HG03521 (cell line): ENCODE results near the gene CYSRT1.
"Not testable (repeated sequence)": the region's sequence is repeated elsewhere in the genome, so short reads cannot be mapped to it uniquely, and the experiment has no call there.

ENCODE experiments used
- ATAC-seq: cut with Tn5 transposase; IDR thresholded peaks from one replicate; pipeline ENCODE4 v1.9.1; 2021; ENCODE audit warnings: mild to moderate bottlenecking, moderate library complexity; ENCODE audit not compliant: unreplicated experiment

CYSRT1 gene

DNA sequence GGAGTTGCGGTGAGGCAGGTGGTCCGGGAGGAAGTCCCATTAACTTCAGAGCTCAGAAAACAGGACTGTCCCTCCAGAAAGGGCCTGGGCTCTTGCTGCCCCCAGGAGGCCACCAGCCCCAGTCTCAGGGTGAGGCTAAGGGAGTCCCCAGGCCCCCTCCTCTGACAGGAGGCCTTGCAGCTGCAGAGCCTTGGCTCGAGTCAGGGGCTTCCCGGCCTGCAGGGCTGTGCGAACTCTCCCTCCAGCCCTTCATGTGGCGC, 22.9 kb downstream of the CYSRT1 start:
- ATAC-seq, result no peak

DNA sequence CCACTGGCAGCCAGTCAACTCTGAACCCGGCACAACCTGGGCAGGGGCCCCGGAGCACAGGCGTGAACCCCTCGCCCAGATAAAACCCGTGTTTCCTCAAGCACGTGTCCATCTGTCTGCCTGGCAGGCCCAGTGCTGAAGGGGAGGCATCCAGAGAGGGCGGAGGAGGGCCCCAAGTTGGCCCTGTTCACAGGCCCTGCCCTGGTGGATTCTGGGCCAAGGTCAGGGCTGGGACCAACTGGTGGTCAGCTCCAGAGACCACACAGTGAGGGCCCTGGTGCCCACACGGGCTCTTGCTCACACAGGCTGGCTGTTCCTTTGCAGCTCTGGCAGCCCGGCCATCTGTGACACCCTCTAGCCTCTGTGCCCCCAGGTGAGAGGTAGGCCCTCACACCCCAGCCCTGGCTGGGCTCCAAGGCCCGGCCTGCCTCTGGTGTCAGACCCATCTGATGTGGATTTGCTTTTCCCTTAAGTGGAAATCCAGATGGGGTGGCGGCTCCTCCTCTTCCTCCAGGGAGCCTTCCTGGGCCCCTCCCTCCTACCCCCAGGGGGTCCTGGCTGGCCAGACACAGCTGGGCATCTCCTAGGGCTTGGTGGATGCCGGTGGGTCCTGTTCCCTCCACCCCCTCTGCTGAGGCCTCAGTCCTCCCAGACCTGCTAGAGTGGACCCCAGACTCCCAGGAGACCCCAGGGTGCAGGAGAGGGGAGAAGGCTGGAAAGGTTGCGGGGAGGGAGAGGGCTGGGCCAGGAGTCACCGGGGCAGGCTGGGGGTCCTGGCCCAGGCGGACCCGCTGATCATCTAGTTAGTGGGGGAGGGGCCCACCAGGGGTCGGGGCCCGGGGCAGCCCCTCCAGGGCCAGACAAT, 25.6 kb downstream of the CYSRT1 start:
- no peak for ATAC-seq

DNA sequence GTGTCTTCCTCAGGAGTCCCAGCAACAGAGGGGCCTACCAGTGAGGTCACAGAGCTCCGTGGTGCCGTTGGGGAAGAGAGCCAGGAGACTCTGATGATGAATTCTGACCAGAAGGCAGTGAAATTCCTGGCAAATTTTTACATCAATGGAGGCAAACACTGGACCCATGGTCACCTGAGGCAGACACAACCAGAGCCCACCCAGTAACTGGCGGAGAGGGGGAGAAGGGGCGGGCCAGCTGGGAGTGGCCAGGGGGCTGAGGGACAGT, 26.2 kb downstream of the CYSRT1 start, which contains the start of gene STPG3:
STPG3 (plus strand) TSS at position 93 of the 268 bp plus-strand sequence; CDS start at position 94, 1 bp downstream.
- no peak for ATAC-seq

DNA sequence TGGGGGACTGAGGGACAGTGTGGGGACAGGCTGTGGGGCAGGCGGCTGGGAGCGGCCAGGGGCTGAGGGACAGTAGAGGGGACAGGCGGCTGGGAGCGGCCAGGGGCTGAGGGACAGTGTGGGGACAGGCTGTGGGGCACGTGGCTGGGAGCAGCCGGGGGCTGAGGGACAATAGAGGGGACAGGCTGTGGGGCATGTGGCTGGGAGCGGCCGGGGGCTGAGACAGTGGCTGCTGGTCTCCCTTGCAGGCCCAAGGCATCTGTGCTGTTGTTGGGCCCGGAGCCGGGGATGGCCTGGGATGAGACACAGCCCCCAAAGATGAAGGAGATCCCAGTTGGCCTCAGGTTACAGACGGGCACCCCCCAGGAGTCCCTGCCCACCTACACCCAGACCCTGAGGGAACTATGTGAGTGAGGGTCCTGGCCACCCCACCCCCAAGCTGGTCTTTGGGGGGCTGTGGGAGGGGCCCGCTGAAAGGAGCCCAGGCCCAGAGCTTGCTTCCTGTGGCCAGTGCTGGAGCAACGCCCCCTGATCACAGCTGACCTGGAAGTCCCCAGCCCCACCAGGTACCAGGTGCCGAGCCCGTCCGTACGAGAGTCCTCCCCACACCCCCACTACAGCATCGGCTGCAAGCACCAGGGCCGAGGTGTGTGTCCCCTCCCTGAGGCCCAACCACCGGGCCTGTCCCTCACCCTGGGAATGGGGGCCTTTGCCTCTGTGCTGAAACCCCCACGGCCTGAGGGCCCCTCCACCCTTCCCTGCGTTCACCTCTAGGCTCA, 26.7 kb downstream of the CYSRT1 start:
- ATAC-seq, result no peak

- no peak for ATAC-seq
These were observed 27.9 kb downstream of the CYSRT1 start for GRCh38 chr9:137252555-137253506.

DNA sequence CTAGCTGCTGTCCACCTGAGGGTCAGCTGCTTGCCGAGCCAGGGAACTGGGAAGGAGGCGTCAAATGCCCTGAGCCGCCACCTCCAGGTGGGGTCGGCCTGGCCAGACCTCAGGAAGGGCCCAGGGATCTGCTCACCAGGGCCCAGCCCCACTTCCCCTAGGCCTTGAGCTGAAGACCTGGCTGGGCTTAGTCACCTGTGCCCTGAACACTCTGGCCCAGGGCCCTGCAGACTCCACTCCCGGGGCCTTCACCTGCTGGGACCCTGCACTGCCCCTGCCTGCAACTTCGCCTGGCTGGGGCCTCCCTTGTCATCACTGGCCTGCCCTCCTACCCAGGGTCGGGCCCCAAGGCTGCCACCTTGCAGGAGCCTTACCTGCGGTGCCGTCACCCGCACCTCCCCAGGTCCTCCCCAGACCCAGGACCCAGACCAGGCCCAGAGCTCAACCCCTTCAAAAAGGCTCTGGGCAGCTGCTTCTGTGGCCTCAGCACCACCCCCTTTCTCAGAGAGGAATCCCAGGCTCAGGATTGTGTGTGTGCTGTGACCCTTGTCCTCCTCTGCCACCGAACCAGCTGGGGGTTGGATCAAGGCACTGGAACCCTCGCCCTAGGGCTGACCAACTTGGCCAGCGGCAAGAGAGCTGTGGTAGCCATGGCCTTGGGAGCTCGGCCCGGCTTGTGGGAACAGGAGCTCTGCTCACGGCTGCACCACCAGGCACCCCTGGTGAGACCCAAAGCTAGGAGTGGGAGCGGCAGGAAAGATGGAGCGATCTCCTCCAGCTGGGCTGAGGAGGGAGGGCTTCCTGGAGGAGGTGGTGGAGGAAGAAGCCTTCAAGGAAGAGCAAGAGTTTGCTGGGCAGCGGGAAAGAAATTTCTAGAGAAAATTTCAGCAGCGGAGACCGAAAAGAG, 29.0 kb downstream of the CYSRT1 start:
- no peak for ATAC-seq

GRCh38 chr9:137254624-137255447, 29.9 kb downstream of the CYSRT1 start, which contains the start of gene NELFB:
TSS of gene NELFB (plus strand) at chr9:137255327.
- ATAC-seq, result peak; percentile 83

DNA sequence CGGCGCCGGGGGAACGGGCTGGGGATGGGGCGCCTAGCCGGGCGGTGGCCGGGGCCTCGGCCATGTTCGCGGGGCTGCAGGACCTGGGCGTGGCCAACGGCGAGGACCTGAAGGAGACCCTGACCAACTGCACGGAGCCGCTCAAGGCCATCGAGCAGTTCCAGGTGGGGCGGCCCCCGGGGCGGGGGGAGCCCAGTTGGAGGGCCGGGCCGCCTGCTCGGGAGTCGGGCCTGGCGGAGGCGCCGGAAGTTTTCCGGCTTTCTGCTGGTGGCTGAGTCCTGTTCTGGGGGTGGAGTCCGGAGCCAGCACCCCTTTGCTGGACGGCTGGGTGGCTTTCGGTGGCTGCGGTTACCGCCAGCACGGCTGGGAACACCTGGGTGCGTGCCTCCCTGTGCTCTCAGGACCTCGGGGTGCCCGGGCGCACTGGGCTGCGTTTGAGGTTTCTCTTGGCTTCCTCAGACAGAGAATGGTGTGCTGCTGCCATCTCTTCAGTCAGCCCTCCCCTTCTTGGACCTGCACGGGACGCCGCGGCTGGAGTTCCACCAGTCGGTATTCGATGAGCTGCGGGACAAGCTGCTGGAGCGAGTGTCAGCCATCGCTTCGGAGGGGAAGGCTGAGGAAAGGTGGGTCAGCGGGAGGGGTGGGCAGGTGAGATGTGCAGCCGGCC, 30.6 kb downstream of the CYSRT1 start:
- peak; percentile 1 for ATAC-seq

DNA sequence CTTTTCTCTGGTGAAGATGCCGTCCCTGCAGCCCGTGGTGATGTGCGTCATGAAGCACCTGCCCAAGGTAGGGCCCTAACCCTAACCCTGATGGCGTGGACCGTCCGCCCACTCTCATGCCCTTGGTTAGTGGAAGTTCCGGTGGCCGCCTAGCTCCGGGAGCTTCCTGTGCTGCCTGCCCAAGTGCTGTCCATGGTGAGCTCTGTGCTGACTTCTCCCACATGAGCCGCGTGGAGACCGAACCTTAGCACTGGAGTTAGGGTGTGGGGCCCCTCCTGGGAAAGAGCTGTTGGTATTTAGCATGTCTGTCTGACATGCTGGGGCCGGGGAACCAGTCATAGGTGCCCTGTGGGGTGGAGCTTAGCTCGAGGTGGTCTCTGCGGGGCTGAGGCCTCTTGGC, 31.4 kb downstream of the CYSRT1 start:
- no peak for ATAC-seq

DNA sequence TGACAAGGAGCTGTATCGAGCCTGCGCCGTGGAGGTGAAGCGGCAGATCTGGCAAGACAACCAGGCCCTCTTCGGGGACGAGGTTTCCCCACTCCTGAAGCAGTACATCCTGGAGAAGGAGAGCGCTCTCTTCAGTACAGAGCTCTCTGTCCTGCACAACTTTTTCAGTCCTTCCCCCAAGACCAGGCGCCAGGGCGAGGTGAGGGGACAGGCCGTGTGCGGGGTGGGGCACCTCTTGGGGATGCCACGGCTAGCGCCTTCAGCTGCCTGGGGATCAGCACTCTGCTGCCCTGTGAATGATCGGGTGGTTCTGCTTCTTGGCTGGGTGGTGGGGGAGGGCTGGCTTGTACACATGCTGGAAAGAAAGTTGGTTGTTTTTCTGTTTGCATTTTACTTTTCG, 31.9 kb downstream of the CYSRT1 start:
- ATAC-seq, result no peak

DNA sequence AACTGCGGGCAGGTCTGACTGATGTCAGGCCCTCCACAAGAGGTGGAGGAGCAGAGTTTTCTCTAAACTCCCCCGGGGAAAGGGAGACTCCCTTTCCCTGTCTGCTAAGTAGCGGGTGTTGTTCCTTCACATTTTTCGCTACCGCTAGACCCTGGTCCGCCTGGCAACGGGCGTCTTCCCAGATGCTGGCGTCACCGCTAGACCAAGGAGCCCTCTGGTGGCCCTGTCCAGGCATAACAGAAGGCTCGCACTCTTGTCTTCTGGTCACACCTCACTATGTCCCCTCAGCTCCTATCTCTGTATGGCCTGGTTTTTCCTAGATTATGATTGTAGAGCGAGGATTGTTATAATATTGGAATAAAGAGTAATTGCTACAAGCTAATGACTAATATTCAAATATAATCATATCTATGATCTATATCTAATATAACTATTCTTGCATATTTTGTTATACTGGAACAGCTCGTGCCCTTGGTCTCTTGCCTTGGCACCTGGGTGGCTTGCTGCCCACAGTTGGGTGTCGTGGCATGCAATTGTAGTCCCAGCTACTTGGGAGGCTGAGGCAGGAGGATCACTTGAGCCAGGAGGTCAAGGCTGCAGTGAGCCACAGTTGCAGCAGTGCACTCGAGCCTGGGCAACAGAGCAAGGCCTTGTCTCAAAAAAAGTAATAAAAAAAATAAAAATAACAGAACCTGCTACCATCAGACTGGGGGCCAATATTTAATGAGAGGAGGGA, 37.4 kb downstream of the CYSRT1 start:
- not testable (repeated sequence) for ATAC-seq

DNA sequence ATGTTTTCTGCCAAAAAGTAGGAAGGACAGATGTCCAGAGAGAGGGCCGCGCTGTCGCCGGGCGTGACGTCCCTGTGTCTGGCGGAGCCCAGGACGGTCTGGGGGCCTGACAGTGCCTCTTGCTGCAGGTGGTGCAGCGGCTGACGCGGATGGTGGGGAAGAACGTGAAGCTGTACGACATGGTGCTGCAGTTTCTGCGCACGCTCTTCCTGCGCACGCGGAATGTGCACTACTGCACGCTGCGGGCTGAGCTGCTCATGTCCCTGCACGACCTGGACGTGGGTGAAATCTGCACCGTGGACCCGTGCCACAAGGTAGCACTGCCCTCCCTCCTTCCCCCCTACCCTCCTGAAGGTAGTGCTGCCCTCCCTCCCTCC, 37.9 kb downstream of the CYSRT1 start:
- ATAC-seq, result no peak

- ATAC-seq, result no peak
These were observed 38.5 kb downstream of the CYSRT1 start for GRCh38 chr9:137263506-137263905.

DNA sequence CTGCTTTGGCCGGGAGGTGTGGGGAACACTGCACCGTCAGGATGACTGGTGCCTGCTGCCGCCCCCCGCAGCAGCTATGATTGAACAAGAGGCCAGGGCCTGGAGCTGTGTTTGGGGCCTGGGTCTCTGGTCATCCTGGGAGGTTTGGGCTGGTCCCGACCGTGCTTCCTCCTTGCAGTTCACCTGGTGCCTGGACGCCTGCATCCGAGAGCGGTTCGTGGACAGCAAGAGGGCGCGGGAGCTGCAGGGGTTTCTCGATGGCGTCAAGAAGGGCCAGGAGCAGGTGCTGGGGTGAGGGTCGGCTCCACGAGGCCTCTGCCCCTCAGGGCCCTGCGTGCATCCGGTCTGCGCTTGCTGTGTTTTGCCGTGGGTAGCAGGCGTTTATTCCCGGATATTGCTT, 39.1 kb downstream of the CYSRT1 start:
- ATAC-seq, result no peak

DNA sequence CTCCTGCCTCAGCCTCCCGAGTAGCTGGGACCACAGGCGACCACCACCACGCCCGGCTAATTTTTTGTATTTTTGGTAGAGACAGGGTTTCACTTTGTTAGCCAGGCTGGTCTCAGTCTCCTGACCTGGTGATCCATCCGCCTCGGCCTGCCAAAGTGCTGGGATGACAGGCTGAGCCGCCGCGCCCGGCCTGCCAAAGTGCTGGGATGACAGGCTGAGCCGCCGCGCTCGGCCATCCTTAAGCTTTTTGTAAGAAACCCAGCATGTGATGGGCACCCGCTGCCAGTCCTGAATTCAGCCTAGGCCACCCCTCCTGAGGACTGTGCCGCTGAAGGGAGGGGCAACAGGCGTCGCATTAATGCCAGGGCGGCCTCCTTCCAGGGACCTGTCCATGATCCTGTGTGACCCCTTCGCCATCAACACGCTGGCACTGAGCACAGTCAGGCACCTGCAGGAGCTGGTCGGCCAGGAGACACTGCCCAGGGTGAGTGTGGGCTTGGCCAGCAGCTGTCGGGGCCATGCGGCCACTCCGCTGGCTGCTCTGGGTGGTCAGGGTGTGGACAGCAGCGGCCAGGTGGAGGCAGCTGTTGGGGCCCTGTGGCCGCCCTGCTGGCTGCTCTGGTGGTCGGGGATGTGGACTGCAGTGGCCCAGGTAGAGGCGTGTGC, 40.7 kb downstream of the CYSRT1 start:
- no peak for ATAC-seq

- no peak for ATAC-seq
These were observed 41.2 kb downstream of the CYSRT1 start for GRCh38 chr9:137266162-137266527.

GRCh38 chr9:137266585-137267453, 41.8 kb downstream of the CYSRT1 start:
- no peak for ATAC-seq
